GM13976 (cell line): ENCODE results near the gene PACC1.

Experiments used
- DNase-seq: peaks from one replicate; pipeline ENCODE4 v3.0.0; 2012; ENCODE audit warnings: low spot score
- in situ Hi-C: fragments of 300-500 bp; cut with MboI; formaldehyde crosslinking; loops from one replicate; pipeline ENCODE4 v1.12.0; 2022; ENCODE audit warnings: low sequenced_read_pairs, mixed read lengths, inconsistent platforms; ENCODE audit not compliant: unreplicated experiment
- TF ChIP-seq, protein P1 (sequence below): IDR thresholded peaks from 2 replicates; pipeline ENCODE4 v1.5.1; 2012; ENCODE audit warnings: borderline replicate concordance, mild to moderate bottlenecking; ENCODE audit not compliant: insufficient read depth; ENCODE audit errors: extremely low read depth, missing control alignments, control extremely low read depth

PACC1 gene

DNA sequence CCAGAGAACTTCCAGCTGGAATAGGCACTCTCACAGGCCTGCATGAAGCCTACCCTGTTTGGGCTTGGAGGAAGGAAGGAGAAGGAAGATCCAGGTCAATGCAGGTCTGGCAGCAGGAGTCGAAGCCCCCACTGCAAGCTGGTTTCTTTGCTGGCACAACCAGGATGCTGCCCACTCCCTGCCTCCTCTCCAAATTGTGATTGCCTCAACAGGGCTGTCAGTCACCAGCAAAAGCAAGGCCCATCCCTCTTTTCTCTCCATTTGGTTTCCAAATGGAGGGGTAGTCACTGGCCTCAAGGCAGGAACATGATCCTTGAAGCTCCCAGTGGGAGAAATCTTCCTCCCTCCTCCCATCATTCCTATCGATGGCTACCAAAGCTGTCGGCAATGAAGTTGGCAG is 37.0 kb downstream of the PACC1 start:
- in situ Hi-C loops, result no loop called here
- TF ChIP-seq, protein P1, sequence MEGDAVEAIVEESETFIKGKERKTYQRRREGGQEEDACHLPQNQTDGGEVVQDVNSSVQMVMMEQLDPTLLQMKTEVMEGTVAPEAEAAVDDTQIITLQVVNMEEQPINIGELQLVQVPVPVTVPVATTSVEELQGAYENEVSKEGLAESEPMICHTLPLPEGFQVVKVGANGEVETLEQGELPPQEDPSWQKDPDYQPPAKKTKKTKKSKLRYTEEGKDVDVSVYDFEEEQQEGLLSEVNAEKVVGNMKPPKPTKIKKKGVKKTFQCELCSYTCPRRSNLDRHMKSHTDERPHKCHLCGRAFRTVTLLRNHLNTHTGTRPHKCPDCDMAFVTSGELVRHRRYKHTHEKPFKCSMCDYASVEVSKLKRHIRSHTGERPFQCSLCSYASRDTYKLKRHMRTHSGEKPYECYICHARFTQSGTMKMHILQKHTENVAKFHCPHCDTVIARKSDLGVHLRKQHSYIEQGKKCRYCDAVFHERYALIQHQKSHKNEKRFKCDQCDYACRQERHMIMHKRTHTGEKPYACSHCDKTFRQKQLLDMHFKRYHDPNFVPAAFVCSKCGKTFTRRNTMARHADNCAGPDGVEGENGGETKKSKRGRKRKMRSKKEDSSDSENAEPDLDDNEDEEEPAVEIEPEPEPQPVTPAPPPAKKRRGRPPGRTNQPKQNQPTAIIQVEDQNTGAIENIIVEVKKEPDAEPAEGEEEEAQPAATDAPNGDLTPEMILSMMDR, result no peak
- no peak for DNase-seq

DNA sequence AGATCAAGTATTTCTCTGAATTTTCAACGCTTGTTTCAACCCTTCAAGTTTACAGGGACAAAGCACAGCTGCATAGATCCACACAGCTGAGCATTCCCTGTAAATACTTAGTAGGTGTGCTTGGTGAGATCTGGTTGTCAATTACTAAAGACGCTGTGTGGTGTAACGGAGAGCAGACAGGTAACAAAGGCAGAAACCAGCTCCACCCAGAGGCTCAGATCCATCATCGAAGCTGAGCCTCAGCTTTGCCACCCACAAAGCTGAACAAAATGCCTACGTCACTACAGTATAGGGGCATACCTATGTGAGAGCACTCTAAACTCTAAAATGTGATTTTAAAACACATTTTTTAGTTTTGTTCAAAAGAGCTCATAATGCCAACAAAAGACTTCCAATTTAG is 38.7 kb downstream of the PACC1 start:
- in situ Hi-C loops, result no loop called here
- TF ChIP-seq, protein P1, result no peak
- no peak for DNase-seq

DNA sequence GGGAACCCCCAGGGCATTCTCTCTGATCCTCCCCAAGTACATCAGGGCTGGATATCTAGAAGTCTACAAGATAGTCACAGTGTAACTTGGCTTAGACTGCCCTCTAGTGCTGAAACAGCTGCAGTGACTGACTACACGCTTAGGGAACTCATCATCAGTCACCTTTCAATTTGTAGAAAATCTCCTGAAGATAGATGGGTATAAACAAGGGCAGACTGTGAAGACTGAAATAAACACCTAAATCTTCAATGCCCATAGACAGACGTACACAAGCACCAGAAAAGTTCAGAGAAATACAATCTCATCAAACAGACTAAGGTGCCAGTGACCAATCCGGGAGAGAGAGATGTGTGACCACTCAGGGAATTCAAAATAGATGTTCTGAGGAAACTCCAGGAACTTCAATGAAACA is 46.6 kb downstream of the PACC1 start:
- TF ChIP-seq, protein P1, result peak; percentile 62
- in situ Hi-C loops, result loop anchor here (25.0 kb wide), 2 partner anchors 306 to 681 kb away; partner anchors contain the start of gene NEK2
- peak; percentile 71 for DNase-seq

DNA sequence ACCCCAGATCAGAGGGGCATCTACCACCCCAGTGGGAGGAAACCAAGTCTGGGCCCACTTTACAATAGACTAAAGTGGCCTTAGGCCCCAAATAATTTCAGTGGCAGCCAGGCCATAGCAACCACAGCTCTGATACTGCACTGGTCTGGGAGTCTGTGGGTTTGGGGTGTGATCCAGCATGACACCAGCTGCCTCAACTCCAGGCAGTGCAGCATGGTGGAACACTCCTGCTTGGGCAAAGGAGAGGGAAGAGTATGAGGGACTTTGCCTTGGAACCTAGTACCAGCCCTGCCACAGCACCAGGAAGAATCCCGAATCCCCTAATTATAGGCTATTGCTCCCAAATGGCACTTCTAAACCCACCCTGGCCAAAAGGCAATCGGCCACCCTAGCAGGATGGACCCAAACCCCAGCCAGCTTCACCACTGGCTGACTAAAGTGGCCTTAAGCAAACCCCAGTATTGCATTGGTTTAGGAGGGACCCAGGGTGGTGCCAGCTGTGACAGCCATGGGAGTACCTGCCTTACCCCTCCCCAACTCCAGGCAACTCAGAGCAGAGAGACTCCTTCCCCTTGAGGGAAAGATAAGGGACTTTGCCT is 47.1 kb downstream of the PACC1 start:
- TF ChIP-seq, protein P1, result no peak
- in situ Hi-C loops, result loop anchor here (25.0 kb wide), 2 partner anchors 305 to 680 kb away; partner anchors contain the start of gene NEK2
- no peak for DNase-seq

DNA sequence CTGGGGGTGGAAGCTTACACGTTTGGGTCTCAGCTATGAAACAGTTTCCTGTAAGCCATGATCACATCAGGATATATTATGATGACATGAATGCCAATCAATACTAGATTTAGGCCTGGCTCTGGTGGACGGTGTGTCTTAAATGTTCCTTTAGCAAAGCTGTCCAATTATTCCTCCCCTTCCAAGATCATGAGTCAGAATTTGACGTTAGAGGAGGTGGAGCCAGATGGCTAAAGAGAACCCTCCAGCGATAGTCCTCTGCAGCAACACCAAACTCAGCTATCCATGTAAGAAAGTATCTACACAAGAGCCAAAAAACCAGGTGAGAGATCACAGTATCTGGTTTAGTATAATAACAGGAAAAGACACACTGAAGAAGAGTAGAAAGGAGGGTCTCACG is 47.8 kb downstream of the PACC1 start:
- no peak for DNase-seq
- in situ Hi-C loops, result loop anchor here (25.0 kb wide), 2 partner anchors 305 to 680 kb away; partner anchors contain the start of gene NEK2
- TF ChIP-seq, protein P1, result no peak

DNA sequence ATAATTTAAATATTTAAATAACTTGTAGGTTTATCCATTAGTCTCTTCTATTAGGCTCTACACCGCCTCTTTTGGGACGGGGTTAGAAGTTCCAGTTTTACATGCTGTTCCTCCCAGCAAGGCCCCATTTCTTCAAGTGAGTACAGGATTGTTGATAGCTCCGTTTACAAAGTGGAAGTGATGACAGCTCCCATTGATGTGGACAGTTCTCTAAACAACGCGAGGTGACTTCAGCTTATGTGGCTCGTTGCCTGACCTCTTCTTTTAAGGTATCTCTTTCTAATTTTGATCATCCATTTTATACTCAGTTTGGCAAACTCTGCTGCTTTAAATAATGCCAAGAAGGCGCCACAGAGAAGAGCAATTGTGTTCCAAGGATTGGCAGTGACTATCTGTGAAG is 49.7 kb downstream of the PACC1 start:
- in situ Hi-C loops, result loop anchor here (25.0 kb wide), 2 partner anchors 303 to 678 kb away; partner anchors contain the start of gene NEK2
- TF ChIP-seq, protein P1, result no peak
- DNase-seq, result no peak
